Measurements from ENCODE around the gene ABCA6. TPM values are rescaled to one million over a fixed set of nuclear protein-coding genes. Genes with fewer than 3 reads are reported as not detected.

The ABCA6 gene
- total RNA-seq, 2 donors from 2014 or later = 20.8 to 35.9 TPM

- H3K36me3 ChIP-seq (replicated peaks in 1 of 2; ENCODE audit: insufficient read depth in 1 of 2, low read depth in 2 of 2) = no peaks in the 10 kb centered on the region
- H3K4me1 ChIP-seq = peaks cover 50% of the 10 kb centered on the region
- H3K4me3 ChIP-seq = no peak overlapping the region
- no peaks in the 10 kb centered on the region for H3K9me3 ChIP-seq
- TF ChIP-seq CTCF (IDR thresholded peaks at IDR 0.05) (no peak), POLR2A (IDR thresholded peaks at IDR 0.05) (no peak)
- 93 to 96% methylated on average over 2 of the region's 2 CpGs for WGBS, 2 donors
- peak overlapping the region in 3 of 4 donors; percentile 84 to 89 (median 85) for H3K27ac ChIP-seq
- ATAC-seq (no peak), DNase-seq (no peak)
- no peaks in the 10 kb centered on the region for H3K27me3 ChIP-seq
- intact Hi-C loops (cut with DNase I) = no loop called here
Observed at GRCh38 chr17:69048634-69049033, 93.1 kb downstream of the ABCA6 start.

- 9 to 11% methylated on average over 3 of the region's 3 CpGs for WGBS, 2 donors
- DNase-seq = peak; percentile 80 to 89 (median 85)
- intact Hi-C loops (cut with DNase I) = no loop called here
- H3K4me1 ChIP-seq = peaks cover 49% of the 10 kb centered on the region
- ATAC-seq = peak; percentile 96
- H3K4me3 ChIP-seq = no peak overlapping the region
- H3K27ac ChIP-seq = peak overlapping the region; percentile 76 to 89 (median 84)
- TF ChIP-seq POLR2A (IDR thresholded peaks at IDR 0.05) (no peak), CTCF (IDR thresholded peaks at IDR 0.05) (peak in 1 of 7 experiments; percentile 3)
- no peaks in the 10 kb centered on the region for H3K9me3 ChIP-seq
- no peaks in the 10 kb centered on the region for H3K27me3 ChIP-seq
- no peaks in the 10 kb centered on the region for H3K36me3 ChIP-seq (replicated peaks in 1 of 2; ENCODE audit: insufficient read depth in 1 of 2, low read depth in 2 of 2)
Observed at GRCh38 chr17:69047368-69048263, 94.1 kb downstream of the ABCA6 start.

GRCh38 chr17:69046121-69046807 lies 95.4 kb downstream of the ABCA6 start:
- H3K27ac ChIP-seq = peak overlapping the region in 1 of 4 donors; percentile 84
- no peak overlapping the region for H3K4me3 ChIP-seq
- no peaks in the 10 kb centered on the region for H3K27me3 ChIP-seq
- DNase-seq (no peak), ATAC-seq (no peak)
- intact Hi-C loops (cut with DNase I) = no loop called here
- 84 to 86% methylated on average over 4 of the region's 4 CpGs for WGBS, 2 donors
- no peaks in the 10 kb centered on the region for H3K9me3 ChIP-seq
- no peaks in the 10 kb centered on the region for H3K36me3 ChIP-seq (replicated peaks in 1 of 2; ENCODE audit: insufficient read depth in 1 of 2, low read depth in 2 of 2)
- peaks cover 35% of the 10 kb centered on the region for H3K4me1 ChIP-seq
- no peak for TF ChIP-seq POLR2A (IDR thresholded peaks at IDR 0.05)
- no peak for TF ChIP-seq CTCF (IDR thresholded peaks at IDR 0.05)

- H3K36me3 ChIP-seq (replicated peaks in 1 of 2; ENCODE audit: insufficient read depth in 1 of 2, low read depth in 2 of 2) = no peaks in the 10 kb centered on the region
- no peaks in the 10 kb centered on the region for H3K9me3 ChIP-seq
- WGBS, 2 donors = 93 to 98% methylated on average over 2 of the region's 2 CpGs
- intact Hi-C loops (cut with DNase I) = no loop called here
- no peak overlapping the region for H3K4me3 ChIP-seq
- no peak for DNase-seq
- no peak for ATAC-seq
- TF ChIP-seq CTCF (IDR thresholded peaks at IDR 0.05) (no peak), POLR2A (IDR thresholded peaks at IDR 0.05) (no peak)
- no peaks in the 10 kb centered on the region for H3K27me3 ChIP-seq
- H3K27ac ChIP-seq = no peak overlapping the region
- peaks cover 29% of the 10 kb centered on the region for H3K4me1 ChIP-seq
Observed at GRCh38 chr17:69045646-69046045, 96.0 kb downstream of the ABCA6 start.
